Activated naive CD8-positive, alpha-beta T cell treated with anti-CD3 and anti-CD28 coated beads, Interleukin-2, amount 50 U/mL, for 24 hours (primary cell): Measurements from ENCODE around the gene ARHGEF33.
A peak's percentile ranks its signal among the peaks of the same experiment; 100 is the strongest.

Experiments
- ATAC-seq: fragments of 150-1000 bp; cut with Tn5 transposase; one replicate; pipeline ENCODE4 v1.10.0; 2021
- DNase-seq: peaks from one replicate; pipeline ENCODE4 v3.0.0; 2021
- H3K27ac Mint-ChIP-seq: one replicate; pipeline ENCODE4 v1.8.0; 2021; ENCODE audit warnings: mild to moderate bottlenecking, mixed read lengths
- H3K27me3 Mint-ChIP-seq: one replicate; pipeline ENCODE4 v1.8.0; 2021; ENCODE audit warnings: mixed read lengths
- H3K36me3 Mint-ChIP-seq: one replicate; pipeline ENCODE4 v1.8.0; 2021; ENCODE audit warnings: low read depth, mixed read lengths
- H3K4me1 Mint-ChIP-seq: one replicate; pipeline ENCODE4 v1.8.0; 2021; ENCODE audit warnings: mixed read lengths
- H3K4me3 Mint-ChIP-seq: one replicate; pipeline ENCODE4 v1.8.0; 2021; ENCODE audit warnings: mild to moderate bottlenecking, moderate library complexity, mixed read lengths
- H3K9me3 Mint-ChIP-seq: one replicate; pipeline ENCODE4 v1.8.0; 2021; ENCODE audit warnings: mixed read lengths

The ARHGEF33 gene

DNA sequence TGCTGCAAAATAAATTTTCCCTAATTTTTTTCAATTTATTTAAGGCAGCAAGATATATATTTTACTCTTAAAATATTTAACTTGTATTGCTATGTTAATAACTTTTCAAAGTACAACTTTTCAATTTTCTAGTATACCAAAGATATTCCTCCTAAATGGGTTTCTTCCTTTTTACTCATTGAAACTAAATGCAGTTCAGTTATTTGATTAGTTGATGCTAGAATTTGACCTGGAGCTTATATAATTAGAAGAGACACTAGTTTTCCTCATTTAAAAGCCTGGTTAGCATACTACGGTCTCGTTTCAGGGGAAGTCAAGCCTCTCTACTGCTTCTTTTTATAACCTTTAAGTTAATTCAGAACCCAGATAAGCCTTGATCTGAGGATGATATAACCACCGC, at the start of gene ARHGEF33:
ARHGEF33 (plus strand) TSS at position 301 of the 400 bp plus-strand sequence. CDS start 29,573 bp downstream, outside the sequence.
- Mint-ChIP-seq H3K27me3 (no peaks in the 10 kb centered on the region), H3K9me3 (no peaks in the 10 kb centered on the region), H3K4me3 (no peak within 1 kb of the TSS), H3K4me1 (peaks cover 2% of the 10 kb centered on the region), H3K36me3 (no peaks in the 10 kb centered on the region), H3K27ac (no peak within 1 kb of the TSS)
- no peak for ATAC-seq
- DNase-seq: no peak

- DNase-seq (no peak), ATAC-seq (no peak)
- H3K27me3 Mint-ChIP-seq: no peaks in the 10 kb centered on the region
- no peak overlapping the region for H3K4me3 Mint-ChIP-seq
- peaks cover 33% of the 10 kb centered on the region for H3K36me3 Mint-ChIP-seq
- H3K4me1 Mint-ChIP-seq: no peaks in the 10 kb centered on the region
- no peaks in the 10 kb centered on the region for H3K9me3 Mint-ChIP-seq
- H3K27ac Mint-ChIP-seq: no peak overlapping the region
Measured at GRCh38 chr2:38850045-38850444, 39.6 kb upstream of the ARHGEF33 start.

GRCh38 chr2:38856165-38856564, 33.5 kb upstream of the ARHGEF33 start:
- no peaks in the 10 kb centered on the region for H3K27me3 Mint-ChIP-seq
- peaks cover 45% of the 10 kb centered on the region for H3K36me3 Mint-ChIP-seq
- no peaks in the 10 kb centered on the region for H3K4me1 Mint-ChIP-seq
- H3K4me3 Mint-ChIP-seq: no peak overlapping the region
- no peak for ATAC-seq
- no peaks in the 10 kb centered on the region for H3K9me3 Mint-ChIP-seq
- H3K27ac Mint-ChIP-seq: no peak overlapping the region
- DNase-seq: no peak

GRCh38 chr2:38862476-38862875, 27.2 kb upstream of the ARHGEF33 start:
- Mint-ChIP-seq H3K4me1 (no peaks in the 10 kb centered on the region), H3K4me3 (no peak overlapping the region), H3K36me3 (peaks cover 44% of the 10 kb centered on the region), H3K9me3 (no peaks in the 10 kb centered on the region), H3K27ac (no peak overlapping the region), H3K27me3 (no peaks in the 10 kb centered on the region)
- no peak for ATAC-seq
- DNase-seq: no peak

GRCh38 chr2:38863061-38863695, 26.5 kb upstream of the ARHGEF33 start:
- Mint-ChIP-seq H3K4me1 (no peaks in the 10 kb centered on the region), H3K36me3 (peaks cover 41% of the 10 kb centered on the region), H3K27me3 (no peaks in the 10 kb centered on the region), H3K4me3 (no peak overlapping the region), H3K27ac (no peak overlapping the region), H3K9me3 (no peaks in the 10 kb centered on the region)
- DNase-seq: no peak
- no peak for ATAC-seq

- H3K4me3 Mint-ChIP-seq: no peak overlapping the region
- peaks cover 14% of the 10 kb centered on the region for H3K9me3 Mint-ChIP-seq
- H3K4me1 Mint-ChIP-seq: no peaks in the 10 kb centered on the region
- no peak for ATAC-seq
- H3K36me3 Mint-ChIP-seq: peaks cover 30% of the 10 kb centered on the region
- H3K27ac Mint-ChIP-seq: no peak overlapping the region
- no peaks in the 10 kb centered on the region for H3K27me3 Mint-ChIP-seq
- DNase-seq: no peak
Measured at GRCh38 chr2:38866773-38867443, 22.8 kb upstream of the ARHGEF33 start.

DNA sequence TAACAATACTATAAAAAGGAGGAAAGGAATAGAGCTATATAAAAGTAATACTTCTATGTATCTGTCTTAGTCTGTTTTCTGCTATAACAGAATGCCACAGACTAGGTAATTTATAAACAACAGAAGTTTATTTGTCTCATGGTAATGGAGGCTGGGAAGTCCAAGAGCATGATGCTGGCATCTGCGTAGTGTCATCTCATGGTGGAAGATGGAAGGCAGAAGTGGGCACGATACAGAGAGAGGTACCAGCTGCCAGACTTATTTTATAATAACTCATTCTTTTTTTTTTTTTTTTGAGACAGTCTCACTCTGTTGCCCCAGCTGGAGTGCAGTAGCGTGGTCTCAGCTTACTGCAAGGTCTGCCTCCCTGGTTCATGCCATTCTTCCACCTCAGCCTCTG, 18.2 kb upstream of the ARHGEF33 start:
- Mint-ChIP-seq H3K4me3 (no peak overlapping the region), H3K4me1 (peaks cover 25% of the 10 kb centered on the region), H3K9me3 (peaks cover 19% of the 10 kb centered on the region), H3K27ac (no peak overlapping the region), H3K36me3 (peaks cover 28% of the 10 kb centered on the region), H3K27me3 (no peaks in the 10 kb centered on the region)
- ATAC-seq (no peak), DNase-seq (no peak)

DNA sequence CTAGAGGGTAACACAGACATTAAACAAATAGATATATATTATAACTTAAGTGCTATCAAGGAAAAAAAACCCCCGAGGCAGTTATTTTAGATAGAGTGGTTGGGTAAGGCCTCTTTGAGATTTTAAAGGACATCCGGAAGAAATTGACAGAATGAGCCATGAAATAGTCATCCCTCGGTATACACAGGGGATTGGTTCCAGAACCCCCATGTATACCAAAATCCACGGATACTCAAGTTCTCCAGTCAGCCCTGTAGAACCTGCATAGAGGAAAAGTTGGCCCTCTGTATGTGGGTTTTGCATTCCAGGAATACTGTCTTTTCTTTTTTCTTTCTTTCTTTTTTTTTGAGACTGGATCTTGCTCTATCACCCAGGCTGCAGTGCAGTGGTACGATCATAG, 15.9 kb upstream of the ARHGEF33 start:
- peaks cover 19% of the 10 kb centered on the region for H3K9me3 Mint-ChIP-seq
- no peak overlapping the region for H3K4me3 Mint-ChIP-seq
- DNase-seq (no peak), ATAC-seq (no peak)
- H3K27me3 Mint-ChIP-seq: no peaks in the 10 kb centered on the region
- H3K36me3 Mint-ChIP-seq: peaks cover 24% of the 10 kb centered on the region
- no peak overlapping the region for H3K27ac Mint-ChIP-seq
- H3K4me1 Mint-ChIP-seq: peaks cover 28% of the 10 kb centered on the region

- Mint-ChIP-seq H3K27ac (peak overlapping the region; percentile 85), H3K36me3 (peaks cover 19% of the 10 kb centered on the region), H3K4me1 (peaks cover 28% of the 10 kb centered on the region), H3K27me3 (no peaks in the 10 kb centered on the region), H3K4me3 (peak overlapping the region; percentile 99), H3K9me3 (peaks cover 11% of the 10 kb centered on the region)
- ATAC-seq (no peak), DNase-seq (no peak)
Measured at GRCh38 chr2:38875227-38875575, 14.5 kb upstream of the ARHGEF33 start.

- Mint-ChIP-seq H3K4me3 (peak within 1 kb of the TSS; percentile 99), H3K27ac (peak within 1 kb of the TSS; percentile 85), H3K4me1 (peaks cover 28% of the 10 kb centered on the region), H3K36me3 (peaks cover 18% of the 10 kb centered on the region), H3K27me3 (no peaks in the 10 kb centered on the region), H3K9me3 (peaks cover 9% of the 10 kb centered on the region)
- ATAC-seq (peak; percentile 100), DNase-seq (peak; percentile 81)
Measured at GRCh38 chr2:38875576-38876367, 13.9 kb upstream of the ARHGEF33 start, which contains the start of the genes DHX57 and MORN2. Gene DHX57 (minus strand): TSS chr2:38875934. CDS start chr2:38868405, 7,529 bp downstream. Gene MORN2 (plus strand): TSS chr2:38875976.

DNA sequence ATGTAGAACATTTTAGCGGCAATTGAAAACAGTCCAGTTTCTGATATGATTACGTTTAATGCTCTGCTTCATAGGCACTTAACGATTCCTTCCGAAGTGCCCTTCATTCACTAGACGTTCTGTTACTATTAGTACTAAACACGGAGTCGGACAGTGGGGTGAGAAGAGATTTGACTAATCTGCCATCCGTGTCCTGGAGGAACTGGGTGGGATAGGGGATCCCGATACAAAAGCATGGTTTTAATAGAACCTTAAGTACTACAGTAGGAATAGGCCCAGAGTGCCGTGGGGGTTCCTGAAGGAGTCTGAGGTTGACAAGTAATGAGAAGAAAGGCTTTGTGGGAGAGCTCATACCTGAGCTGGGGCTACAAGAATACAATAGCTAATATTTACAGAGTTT, 13.3 kb upstream of the ARHGEF33 start:
- Mint-ChIP-seq H3K9me3 (peaks cover 7% of the 10 kb centered on the region), H3K27ac (peak overlapping the region; percentile 85), H3K4me1 (peaks cover 28% of the 10 kb centered on the region), H3K4me3 (peak overlapping the region; percentile 99), H3K27me3 (no peaks in the 10 kb centered on the region), H3K36me3 (peaks cover 16% of the 10 kb centered on the region)
- no peak for DNase-seq
- no peak for ATAC-seq

DNA sequence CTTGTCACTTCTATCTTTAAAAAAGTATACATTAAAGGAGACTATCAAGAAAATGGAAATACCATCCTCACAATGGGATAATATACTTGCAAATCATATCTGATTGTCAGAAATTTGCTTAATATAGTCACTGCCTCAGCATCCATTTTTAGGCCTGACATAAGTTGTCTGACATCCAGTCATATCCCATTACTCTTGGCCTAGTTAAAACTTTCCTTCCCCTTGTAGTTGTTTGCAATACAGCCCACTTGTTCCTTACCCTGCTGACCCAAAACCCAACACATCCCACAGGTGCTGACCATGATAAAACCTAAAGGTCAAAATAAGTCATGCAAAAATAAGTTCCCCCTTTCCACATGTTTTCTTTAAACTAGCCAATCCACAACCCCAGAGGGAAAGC, 3.6 kb upstream of the ARHGEF33 start:
- no peaks in the 10 kb centered on the region for H3K4me1 Mint-ChIP-seq
- H3K27me3 Mint-ChIP-seq: no peaks in the 10 kb centered on the region
- DNase-seq (no peak), ATAC-seq (no peak)
- H3K9me3 Mint-ChIP-seq: no peaks in the 10 kb centered on the region
- no peak overlapping the region for H3K27ac Mint-ChIP-seq
- no peaks in the 10 kb centered on the region for H3K36me3 Mint-ChIP-seq
- no peak overlapping the region for H3K4me3 Mint-ChIP-seq

- no peak overlapping the region for H3K27ac Mint-ChIP-seq
- H3K4me1 Mint-ChIP-seq: no peaks in the 10 kb centered on the region
- H3K4me3 Mint-ChIP-seq: no peak overlapping the region
- ATAC-seq: no peak
- H3K27me3 Mint-ChIP-seq: no peaks in the 10 kb centered on the region
- DNase-seq: no peak
- H3K36me3 Mint-ChIP-seq: no peaks in the 10 kb centered on the region
- no peaks in the 10 kb centered on the region for H3K9me3 Mint-ChIP-seq
Measured at GRCh38 chr2:38887347-38887746, 2.3 kb upstream of the ARHGEF33 start.

DNA sequence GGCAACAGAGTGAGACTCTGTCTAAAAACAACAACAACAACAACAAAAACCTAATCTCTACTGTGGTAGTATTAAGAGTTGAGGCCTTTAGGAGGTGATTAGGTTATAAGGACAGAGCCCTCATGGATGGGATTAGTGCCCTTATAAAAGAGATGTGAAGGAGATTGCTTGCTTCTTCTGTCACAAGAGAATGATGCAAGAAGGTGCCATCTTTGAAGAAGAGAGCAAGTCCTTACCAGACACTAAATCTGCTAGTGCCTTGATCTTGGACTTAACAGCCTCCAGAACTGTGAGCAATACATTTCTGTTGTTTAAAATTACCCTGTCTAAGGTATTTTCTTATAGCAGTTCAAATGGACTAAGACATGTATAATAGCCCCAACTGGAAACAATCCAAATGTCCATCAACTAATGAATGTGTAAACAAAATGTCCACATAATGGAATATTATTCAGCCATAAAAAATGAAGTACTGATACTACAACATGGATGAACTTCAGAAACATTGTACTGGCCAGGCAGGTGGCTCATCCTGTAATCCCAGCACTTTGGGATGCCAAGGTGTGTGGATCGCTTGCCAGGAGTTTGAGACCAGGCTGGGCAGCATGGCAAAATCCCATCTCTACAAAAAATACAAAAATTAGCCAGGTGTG, 1.6 kb upstream of the ARHGEF33 start:
- Mint-ChIP-seq H3K27ac (no peak overlapping the region), H3K27me3 (no peaks in the 10 kb centered on the region), H3K36me3 (no peaks in the 10 kb centered on the region), H3K9me3 (no peaks in the 10 kb centered on the region), H3K4me3 (no peak overlapping the region), H3K4me1 (peaks cover 2% of the 10 kb centered on the region)
- DNase-seq (no peak), ATAC-seq (no peak)
